ENCODE results near the gene SDHB.

Gene SDHB

DNA sequence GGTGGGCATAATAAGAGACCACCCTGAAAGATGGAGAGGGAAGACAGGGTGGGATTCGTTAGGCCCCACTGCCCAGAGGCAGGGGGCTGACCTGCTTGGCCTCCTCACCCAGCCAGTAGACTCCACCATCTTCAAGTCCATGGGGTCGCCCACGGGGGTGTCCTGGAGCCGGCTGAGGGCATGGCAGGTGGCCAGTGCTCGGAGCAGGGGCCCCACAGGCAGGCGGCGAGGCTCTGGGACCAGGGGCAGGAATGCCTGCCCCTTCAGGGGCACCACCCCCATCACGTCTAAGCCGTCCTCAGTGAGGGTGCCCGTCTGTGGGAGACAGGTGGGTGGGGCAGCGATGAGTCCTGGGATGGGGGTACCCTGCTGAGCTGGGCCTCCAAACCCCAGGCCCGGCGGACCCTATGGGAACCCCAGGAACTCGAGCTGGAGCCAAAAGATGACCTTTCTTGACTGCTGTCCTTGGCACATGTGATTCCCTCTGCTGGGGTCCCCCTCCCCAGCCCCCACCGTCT, 60.3 kb downstream of the SDHB start:
- no peak for DNase-seq (ENCODE audit: low read depth)
- TF ChIP-seq, protein P1, sequence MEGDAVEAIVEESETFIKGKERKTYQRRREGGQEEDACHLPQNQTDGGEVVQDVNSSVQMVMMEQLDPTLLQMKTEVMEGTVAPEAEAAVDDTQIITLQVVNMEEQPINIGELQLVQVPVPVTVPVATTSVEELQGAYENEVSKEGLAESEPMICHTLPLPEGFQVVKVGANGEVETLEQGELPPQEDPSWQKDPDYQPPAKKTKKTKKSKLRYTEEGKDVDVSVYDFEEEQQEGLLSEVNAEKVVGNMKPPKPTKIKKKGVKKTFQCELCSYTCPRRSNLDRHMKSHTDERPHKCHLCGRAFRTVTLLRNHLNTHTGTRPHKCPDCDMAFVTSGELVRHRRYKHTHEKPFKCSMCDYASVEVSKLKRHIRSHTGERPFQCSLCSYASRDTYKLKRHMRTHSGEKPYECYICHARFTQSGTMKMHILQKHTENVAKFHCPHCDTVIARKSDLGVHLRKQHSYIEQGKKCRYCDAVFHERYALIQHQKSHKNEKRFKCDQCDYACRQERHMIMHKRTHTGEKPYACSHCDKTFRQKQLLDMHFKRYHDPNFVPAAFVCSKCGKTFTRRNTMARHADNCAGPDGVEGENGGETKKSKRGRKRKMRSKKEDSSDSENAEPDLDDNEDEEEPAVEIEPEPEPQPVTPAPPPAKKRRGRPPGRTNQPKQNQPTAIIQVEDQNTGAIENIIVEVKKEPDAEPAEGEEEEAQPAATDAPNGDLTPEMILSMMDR (IDR thresholded peaks at IDR 0.05; ENCODE audit: control insufficient read depth, insufficient read depth, low read depth, low read length, missing control alignments): no peak
- no peak overlapping the region for H3K4me3 ChIP-seq (ENCODE audit: control insufficient read depth, low read depth, low read length)

DNA sequence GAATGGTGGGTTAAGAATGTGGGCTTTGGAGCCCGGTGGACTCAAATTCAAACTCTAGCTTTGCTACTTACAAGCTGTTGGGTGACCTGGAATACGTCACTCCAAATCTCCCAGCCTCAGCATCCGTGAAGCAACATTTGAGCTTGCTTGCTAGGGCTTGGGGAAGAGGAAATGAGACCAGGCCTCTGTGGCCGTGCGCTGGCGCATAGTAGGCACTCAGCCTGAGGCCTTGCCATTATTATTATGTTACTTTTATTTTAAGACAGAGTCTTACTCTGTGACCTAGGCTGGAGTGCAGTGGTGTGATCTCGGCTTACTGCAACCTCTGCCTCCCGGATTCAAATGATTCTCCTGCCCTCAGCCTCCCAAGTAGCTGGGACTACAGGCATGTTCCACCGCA, 61.2 kb downstream of the SDHB start:
- DNase-seq (ENCODE audit: low read depth): no peak
- no peak overlapping the region for H3K4me3 ChIP-seq (ENCODE audit: control insufficient read depth, low read depth, low read length)
- TF ChIP-seq, protein P1 (IDR thresholded peaks at IDR 0.05; ENCODE audit: control insufficient read depth, insufficient read depth, low read depth, low read length, missing control alignments): no peak

DNA sequence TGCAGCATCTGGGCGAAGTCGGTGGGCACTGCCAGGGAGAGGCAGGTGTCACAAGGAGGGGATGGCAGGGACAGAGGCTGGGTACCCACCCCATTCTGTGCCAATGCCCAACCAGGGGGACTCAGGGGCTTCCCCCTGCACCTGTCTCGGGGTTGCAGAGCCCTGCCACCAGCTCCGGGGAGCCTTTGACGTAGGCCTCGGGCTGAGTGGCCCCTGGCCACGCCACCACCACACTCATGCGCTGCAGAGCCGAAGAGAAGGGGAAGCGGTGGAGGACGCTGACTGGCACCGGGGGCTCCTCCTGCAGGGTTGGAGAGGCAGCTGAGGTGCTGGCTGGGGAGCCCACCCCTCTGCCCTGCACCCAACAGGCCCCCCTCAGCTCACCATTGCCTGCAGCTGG, 61.7 kb downstream of the SDHB start:
- no peak for DNase-seq (ENCODE audit: low read depth)
- TF ChIP-seq, protein P1 (IDR thresholded peaks at IDR 0.05; ENCODE audit: control insufficient read depth, insufficient read depth, low read depth, low read length, missing control alignments): no peak
- no peak overlapping the region for H3K4me3 ChIP-seq (ENCODE audit: control insufficient read depth, low read depth, low read length)

DNA sequence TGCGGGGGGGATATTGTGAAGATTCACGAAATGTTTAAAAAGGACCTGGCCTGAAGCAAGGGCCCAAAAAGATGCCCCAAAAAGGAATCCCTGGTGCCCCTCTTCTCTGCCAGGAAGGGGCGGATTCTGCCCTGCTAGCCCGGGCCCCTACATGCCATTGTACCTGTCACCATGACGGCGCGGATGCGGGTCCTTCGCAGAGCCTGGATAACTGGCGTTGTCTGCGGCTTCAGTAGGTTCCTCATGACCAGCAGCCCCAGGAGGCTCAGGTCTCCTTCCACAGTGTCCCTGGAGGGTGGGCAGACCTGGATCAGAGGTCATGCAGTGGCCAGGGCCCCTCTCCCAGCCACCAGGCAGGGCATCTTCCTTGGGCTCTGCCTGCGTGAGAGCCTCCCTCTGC, 62.3 kb downstream of the SDHB start:
- H3K4me3 ChIP-seq (ENCODE audit: control insufficient read depth, low read depth, low read length): no peak overlapping the region
- DNase-seq (ENCODE audit: low read depth): no peak
- TF ChIP-seq, protein P1 (IDR thresholded peaks at IDR 0.05; ENCODE audit: control insufficient read depth, insufficient read depth, low read depth, low read length, missing control alignments): no peak

DNA sequence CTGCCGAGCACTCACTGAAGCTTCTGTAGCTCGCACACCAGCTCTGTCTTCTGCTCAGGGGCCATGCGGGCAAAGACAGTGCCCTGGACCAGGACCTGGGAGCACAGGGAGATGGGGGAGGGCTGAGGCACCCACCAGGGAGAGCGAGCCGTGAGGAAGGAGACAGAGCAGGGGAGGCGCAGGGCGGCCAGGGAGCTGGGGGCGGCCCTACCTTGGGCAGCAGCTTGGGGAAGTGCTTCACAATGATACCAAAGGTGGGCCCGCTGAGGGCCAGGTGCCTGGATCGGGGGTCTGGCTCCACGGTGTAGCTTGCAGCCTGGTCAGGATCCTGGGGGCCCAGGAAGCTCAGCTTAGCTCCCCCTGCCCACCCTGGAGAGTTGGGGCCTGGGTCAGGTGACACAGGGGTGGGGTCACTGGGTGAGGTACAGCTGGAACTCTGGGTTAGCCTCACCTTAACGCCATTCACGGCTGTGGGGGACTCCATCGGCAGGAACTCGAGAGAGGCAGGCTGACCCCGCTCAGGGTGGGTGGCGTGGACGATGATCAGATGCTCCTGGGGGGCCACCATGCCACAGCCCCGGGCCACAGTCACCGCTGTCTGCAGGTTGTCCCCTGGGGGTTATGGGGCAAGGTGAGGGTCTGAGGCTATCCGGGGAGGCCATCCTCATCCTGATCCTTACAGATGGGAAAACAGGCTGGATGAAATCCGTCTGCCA, 64.0 kb downstream of the SDHB start:
- TF ChIP-seq, protein P1 (IDR thresholded peaks at IDR 0.05; ENCODE audit: control insufficient read depth, insufficient read depth, low read depth, low read length, missing control alignments): no peak
- H3K4me3 ChIP-seq (ENCODE audit: control insufficient read depth, low read depth, low read length): no peak overlapping the region
- no peak for DNase-seq (ENCODE audit: low read depth)

DNA sequence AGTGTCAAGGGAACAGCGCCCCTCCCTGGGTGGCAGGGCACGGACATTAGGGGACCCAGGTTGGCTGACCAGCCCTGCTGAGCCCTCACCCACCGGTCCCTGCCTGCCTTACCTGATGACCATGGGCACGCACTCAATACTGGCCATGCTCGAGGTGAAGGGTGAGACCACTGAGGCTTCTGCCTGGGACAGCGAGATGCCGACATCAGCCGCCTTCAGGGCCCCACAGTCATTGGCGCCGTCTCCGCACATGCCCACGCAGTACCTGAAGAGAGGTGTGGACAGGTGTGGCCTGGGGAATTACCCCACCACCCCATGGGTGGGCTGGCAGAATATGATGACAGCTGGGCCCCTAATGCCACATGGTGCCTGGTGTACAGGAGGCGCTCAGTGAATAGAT, 65.6 kb downstream of the SDHB start:
- no peak for DNase-seq (ENCODE audit: low read depth)
- no peak overlapping the region for H3K4me3 ChIP-seq (ENCODE audit: control insufficient read depth, low read depth, low read length)
- TF ChIP-seq, protein P1 (IDR thresholded peaks at IDR 0.05; ENCODE audit: control insufficient read depth, insufficient read depth, low read depth, low read length, missing control alignments): no peak

Measured in AG09309 (cell line).